Measurements from ENCODE around the gene GSTM3. TPM values are rescaled to one million over a fixed set of nuclear protein-coding genes. Genes with fewer than 3 reads are reported as not detected.
"Not testable (repeated sequence)": the region's sequence is repeated elsewhere in the genome, so short reads cannot be mapped to it uniquely, and the experiment has no call there.

Gene GSTM3
- total and polyA plus RNA-seq, 10 of the 15 experiments (the other 5 are each of a cell fraction or from before 2014, with no cell fraction given), result not detected

DNA sequence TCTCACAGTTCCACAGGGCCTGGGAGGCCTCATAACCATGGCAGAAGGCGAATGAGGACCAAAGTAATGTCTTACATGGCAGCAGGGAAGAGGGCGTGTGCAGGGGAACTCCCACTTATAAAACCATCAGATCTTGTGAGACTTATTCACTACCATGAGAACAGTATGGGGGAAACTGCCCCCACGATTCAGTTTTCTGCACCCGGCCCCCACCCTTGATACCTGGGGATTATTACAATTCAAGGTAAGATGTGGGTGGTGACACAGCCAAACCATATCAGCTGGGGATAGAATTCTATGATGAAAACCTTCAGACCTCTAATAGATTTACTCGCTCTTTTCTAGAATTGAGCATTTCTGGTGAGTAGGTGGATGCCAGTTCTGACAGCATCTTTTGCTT lies 46.4 kb downstream of the GSTM3 start:
- H3K9ac ChIP-seq (ENCODE audit: control insufficient read depth, insufficient read depth, low read length); intact Hi-C loops (cut with micrococcal nuclease; ENCODE audit: unreplicated experiment); POLR2A ChIA-PET: not testable (repeated sequence)

DNA sequence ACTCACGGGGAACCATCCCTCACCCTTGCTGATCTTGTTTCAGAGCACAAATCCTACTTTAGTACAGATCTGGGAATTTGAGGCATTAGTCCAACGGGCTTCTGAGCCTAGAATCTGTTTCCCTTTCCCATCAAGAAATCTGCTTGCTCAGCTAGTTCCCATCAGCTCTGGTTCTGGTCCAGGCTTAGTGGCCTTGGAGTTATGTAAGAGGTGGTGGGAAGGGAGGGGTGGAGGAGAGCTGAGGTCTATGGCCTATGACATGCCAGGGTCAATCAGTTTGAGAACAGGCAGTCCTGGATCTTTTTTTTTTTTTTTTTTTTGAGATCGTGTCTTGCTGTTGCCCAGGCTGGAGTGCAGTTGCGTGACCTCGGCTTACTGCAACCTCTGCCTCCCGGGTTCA lies 49.1 kb downstream of the GSTM3 start:
- ChIA-PET POLR2A (no interaction called here), RAD21 (ENCODE audit: unreplicated experiment) (no interaction called here), CTCF (no interaction called here), SMC1A (ENCODE audit: uncharacterized antibody, unreplicated experiment) (no interaction called here)
- 94% methylated on average over 2 of the region's 6 CpGs for WGBS (ENCODE audit: insufficient coverage, insufficient replicate concordance, low lambda C conversion rate, missing lambda C conversion rate)
- Histone ChIP-seq H4K20me1 (ENCODE audit: control insufficient read depth, insufficient read depth) (no peaks in the 10 kb centered on the region), H3K9me3 (replicated peaks; ENCODE audit: control insufficient read depth, insufficient read depth, low read length) (no peaks in the 10 kb centered on the region), H3K27me3 (replicated peaks in 1 of 2; ENCODE audit: control insufficient read depth in 2 of 2, insufficient read depth in 2 of 2, low read length in 1 of 2) (no peaks in the 10 kb centered on the region), H3K27ac (ENCODE audit: control insufficient read depth, insufficient read depth) (no peak overlapping the region), H3K4me3 (no peak overlapping the region), H3K4me1 (ENCODE audit: control insufficient read depth, insufficient read depth, low read length) (no peaks in the 10 kb centered on the region), H3K36me3 (ENCODE audit: control insufficient read depth in 2 of 2, insufficient read depth in 2 of 2, low read length in 1 of 2) (no peaks in the 10 kb centered on the region), H3K9ac (ENCODE audit: control insufficient read depth, insufficient read depth, low read length) (no peak overlapping the region), H2AFZ (ENCODE audit: control insufficient read depth, low read depth, low read length) (no peak overlapping the region), H3K4me2 (ENCODE audit: control insufficient read depth, insufficient read depth) (no peak overlapping the region), H3K79me2 (ENCODE audit: control insufficient read depth, insufficient read depth, low read length) (no peaks in the 10 kb centered on the region)
- DNase-seq (ENCODE audit: low read depth, low spot score), result no peak
- no peak for ATAC-seq
- BruUV-seq (replicated peaks), result no TSS peak
- in situ Hi-C loops (cut with MboI) (no loop called here), intact Hi-C loops (cut with micrococcal nuclease; ENCODE audit: unreplicated experiment) (no loop called here)
- FAIRE-seq, result no peak
- TF ChIP-seq NFXL1 (IDR thresholded peaks at IDR 0.05; ENCODE audit: borderline replicate concordance), result no peak
- TF ChIP-seq, protein P1, sequence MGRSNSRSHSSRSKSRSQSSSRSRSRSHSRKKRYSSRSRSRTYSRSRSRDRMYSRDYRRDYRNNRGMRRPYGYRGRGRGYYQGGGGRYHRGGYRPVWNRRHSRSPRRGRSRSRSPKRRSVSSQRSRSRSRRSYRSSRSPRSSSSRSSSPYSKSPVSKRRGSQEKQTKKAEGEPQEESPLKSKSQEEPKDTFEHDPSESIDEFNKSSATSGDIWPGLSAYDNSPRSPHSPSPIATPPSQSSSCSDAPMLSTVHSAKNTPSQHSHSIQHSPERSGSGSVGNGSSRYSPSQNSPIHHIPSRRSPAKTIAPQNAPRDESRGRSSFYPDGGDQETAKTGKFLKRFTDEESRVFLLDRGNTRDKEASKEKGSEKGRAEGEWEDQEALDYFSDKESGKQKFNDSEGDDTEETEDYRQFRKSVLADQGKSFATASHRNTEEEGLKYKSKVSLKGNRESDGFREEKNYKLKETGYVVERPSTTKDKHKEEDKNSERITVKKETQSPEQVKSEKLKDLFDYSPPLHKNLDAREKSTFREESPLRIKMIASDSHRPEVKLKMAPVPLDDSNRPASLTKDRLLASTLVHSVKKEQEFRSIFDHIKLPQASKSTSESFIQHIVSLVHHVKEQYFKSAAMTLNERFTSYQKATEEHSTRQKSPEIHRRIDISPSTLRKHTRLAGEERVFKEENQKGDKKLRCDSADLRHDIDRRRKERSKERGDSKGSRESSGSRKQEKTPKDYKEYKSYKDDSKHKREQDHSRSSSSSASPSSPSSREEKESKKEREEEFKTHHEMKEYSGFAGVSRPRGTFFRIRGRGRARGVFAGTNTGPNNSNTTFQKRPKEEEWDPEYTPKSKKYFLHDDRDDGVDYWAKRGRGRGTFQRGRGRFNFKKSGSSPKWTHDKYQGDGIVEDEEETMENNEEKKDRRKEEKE (IDR thresholded peaks at IDR 0.05), result no peak
- TF ChIP-seq, protein P2, sequence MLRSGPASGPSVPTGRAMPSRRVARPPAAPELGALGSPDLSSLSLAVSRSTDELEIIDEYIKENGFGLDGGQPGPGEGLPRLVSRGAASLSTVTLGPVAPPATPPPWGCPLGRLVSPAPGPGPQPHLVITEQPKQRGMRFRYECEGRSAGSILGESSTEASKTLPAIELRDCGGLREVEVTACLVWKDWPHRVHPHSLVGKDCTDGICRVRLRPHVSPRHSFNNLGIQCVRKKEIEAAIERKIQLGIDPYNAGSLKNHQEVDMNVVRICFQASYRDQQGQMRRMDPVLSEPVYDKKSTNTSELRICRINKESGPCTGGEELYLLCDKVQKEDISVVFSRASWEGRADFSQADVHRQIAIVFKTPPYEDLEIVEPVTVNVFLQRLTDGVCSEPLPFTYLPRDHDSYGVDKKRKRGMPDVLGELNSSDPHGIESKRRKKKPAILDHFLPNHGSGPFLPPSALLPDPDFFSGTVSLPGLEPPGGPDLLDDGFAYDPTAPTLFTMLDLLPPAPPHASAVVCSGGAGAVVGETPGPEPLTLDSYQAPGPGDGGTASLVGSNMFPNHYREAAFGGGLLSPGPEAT (IDR thresholded peaks at IDR 0.05; ENCODE audit: low read depth), result no peak
- TF ChIP-seq NFIC (IDR thresholded peaks at IDR 0.05; ENCODE audit: low read depth, low read length), result no peak
- TF ChIP-seq, protein P3, sequence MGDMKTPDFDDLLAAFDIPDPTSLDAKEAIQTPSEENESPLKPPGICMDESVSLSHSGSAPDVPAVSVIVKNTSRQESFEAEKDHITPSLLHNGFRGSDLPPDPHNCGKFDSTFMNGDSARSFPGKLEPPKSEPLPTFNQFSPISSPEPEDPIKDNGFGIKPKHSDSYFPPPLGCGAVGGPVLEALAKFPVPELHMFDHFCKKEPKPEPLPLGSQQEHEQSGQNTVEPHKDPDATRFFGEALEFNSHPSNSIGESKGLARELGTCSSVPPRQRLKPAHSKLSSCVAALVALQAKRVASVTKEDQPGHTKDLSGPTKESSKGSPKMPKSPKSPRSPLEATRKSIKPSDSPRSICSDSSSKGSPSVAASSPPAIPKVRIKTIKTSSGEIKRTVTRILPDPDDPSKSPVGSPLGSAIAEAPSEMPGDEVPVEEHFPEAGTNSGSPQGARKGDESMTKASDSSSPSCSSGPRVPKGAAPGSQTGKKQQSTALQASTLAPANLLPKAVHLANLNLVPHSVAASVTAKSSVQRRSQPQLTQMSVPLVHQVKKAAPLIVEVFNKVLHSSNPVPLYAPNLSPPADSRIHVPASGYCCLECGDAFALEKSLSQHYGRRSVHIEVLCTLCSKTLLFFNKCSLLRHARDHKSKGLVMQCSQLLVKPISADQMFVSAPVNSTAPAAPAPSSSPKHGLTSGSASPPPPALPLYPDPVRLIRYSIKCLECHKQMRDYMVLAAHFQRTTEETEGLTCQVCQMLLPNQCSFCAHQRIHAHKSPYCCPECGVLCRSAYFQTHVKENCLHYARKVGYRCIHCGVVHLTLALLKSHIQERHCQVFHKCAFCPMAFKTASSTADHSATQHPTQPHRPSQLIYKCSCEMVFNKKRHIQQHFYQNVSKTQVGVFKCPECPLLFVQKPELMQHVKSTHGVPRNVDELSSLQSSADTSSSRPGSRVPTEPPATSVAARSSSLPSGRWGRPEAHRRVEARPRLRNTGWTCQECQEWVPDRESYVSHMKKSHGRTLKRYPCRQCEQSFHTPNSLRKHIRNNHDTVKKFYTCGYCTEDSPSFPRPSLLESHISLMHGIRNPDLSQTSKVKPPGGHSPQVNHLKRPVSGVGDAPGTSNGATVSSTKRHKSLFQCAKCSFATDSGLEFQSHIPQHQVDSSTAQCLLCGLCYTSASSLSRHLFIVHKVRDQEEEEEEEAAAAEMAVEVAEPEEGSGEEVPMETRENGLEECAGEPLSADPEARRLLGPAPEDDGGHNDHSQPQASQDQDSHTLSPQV (IDR thresholded peaks at IDR 0.05), result no peak
- no peak for TF ChIP-seq ZNF207 (IDR thresholded peaks at IDR 0.05; ENCODE audit: borderline replicate concordance)
- TF ChIP-seq EP300 (IDR thresholded peaks at IDR 0.05; ENCODE audit: borderline replicate concordance in 1 of 2, control insufficient read depth in 1 of 2, low read depth in 2 of 2, low read length in 2 of 2), result no peak
- TF ChIP-seq FOXK2 (IDR thresholded peaks at IDR 0.05), result no peak

More for the DNA sequence above, 46.4 kb downstream of the GSTM3 start:
- H3K4me2 ChIP-seq (ENCODE audit: control insufficient read depth, insufficient read depth); H3K4me1 ChIP-seq (ENCODE audit: control insufficient read depth, insufficient read depth, low read length); CTCF ChIA-PET; H3K79me2 ChIP-seq (ENCODE audit: control insufficient read depth, insufficient read depth, low read length); DNase-seq (ENCODE audit: low read depth, low spot score); in situ Hi-C loops (cut with MboI); H3K36me3 ChIP-seq (ENCODE audit: control insufficient read depth in 2 of 2, insufficient read depth in 2 of 2, low read length in 1 of 2); H4K20me1 ChIP-seq (ENCODE audit: control insufficient read depth, insufficient read depth); H3K9me3 ChIP-seq (replicated peaks; ENCODE audit: control insufficient read depth, insufficient read depth, low read length); H2AFZ ChIP-seq (ENCODE audit: control insufficient read depth, low read depth, low read length); H3K27me3 ChIP-seq (replicated peaks in 1 of 2; ENCODE audit: control insufficient read depth in 2 of 2, insufficient read depth in 2 of 2, low read length in 1 of 2); H3K4me3 ChIP-seq; BruUV-seq (replicated peaks); ATAC-seq; RAD21 ChIA-PET (ENCODE audit: unreplicated experiment); SMC1A ChIA-PET (ENCODE audit: uncharacterized antibody, unreplicated experiment); FAIRE-seq; H3K27ac ChIP-seq (ENCODE audit: control insufficient read depth, insufficient read depth): not testable (repeated sequence)
- WGBS (ENCODE audit: insufficient coverage, insufficient replicate concordance, low lambda C conversion rate, missing lambda C conversion rate), result 93% methylated on average over 3 of the region's 5 CpGs

All from GM12878 (cell line).